Mammary epithelial cell (primary cell): ENCODE data around the gene PPIA.

Source experiments
- EZH2 ChIP-seq: IDR thresholded peaks from 2 replicates; pipeline ENCODE4 v1.6.1; 2012; ENCODE audit warnings: low read length, inconsistent platforms, borderline replicate concordance
- TF ChIP-seq, protein P1 (sequence below), 2 donors: IDR thresholded peaks in 1 of 2; conservative IDR thresholded peaks in 1 of 2; 2 replicates each; pipeline ENCODE4 v1.5.1; 2011 to 2012; ENCODE audit warnings: inconsistent platforms in 2 of 2, low read length in 2 of 2, mild to moderate bottlenecking in 2 of 2, control low read depth in 1 of 2, low read depth in 1 of 2; ENCODE audit not compliant: insufficient read depth in 1 of 2; ENCODE audit errors: extremely low read depth in 1 of 2

DNA sequence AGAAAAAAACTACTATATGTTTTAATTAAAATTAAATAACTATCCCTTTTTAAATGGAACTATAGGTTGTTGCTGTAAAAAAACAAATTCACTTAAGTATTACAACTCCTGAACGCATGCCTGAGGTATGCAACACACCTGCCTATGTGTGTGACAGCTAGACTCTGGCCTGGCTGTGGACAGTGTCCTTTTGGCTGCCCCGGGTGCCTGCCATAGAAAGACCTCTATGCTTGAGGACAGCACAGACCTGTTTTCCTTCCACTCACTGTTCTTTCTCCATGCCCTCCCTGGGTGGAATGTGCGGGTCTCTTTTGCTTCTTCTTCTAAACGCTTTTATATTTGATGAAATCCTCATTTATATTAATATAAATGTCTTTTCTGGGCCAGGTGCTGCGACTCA lies 6.5 kb upstream of the PPIA start:
- TF ChIP-seq, protein P1, sequence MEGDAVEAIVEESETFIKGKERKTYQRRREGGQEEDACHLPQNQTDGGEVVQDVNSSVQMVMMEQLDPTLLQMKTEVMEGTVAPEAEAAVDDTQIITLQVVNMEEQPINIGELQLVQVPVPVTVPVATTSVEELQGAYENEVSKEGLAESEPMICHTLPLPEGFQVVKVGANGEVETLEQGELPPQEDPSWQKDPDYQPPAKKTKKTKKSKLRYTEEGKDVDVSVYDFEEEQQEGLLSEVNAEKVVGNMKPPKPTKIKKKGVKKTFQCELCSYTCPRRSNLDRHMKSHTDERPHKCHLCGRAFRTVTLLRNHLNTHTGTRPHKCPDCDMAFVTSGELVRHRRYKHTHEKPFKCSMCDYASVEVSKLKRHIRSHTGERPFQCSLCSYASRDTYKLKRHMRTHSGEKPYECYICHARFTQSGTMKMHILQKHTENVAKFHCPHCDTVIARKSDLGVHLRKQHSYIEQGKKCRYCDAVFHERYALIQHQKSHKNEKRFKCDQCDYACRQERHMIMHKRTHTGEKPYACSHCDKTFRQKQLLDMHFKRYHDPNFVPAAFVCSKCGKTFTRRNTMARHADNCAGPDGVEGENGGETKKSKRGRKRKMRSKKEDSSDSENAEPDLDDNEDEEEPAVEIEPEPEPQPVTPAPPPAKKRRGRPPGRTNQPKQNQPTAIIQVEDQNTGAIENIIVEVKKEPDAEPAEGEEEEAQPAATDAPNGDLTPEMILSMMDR (conservative IDR thresholded peaks at IDR 0.05 in 1 of 2, IDR thresholded peaks at IDR 0.05 in 1 of 2; ENCODE audit: extremely low read depth in 1 of 2, insufficient read depth in 1 of 2, low read depth in 1 of 2, low read length in 2 of 2): no peak
- TF ChIP-seq EZH2: no peak
